Mononuclear cell (primary cell): Measurements from ENCODE around the gene ADAM11. TPM values are rescaled to one million over a fixed set of nuclear protein-coding genes. Genes with fewer than 3 reads are reported as not detected.

Experiments used
- H3K27me3 ChIP-seq: 2 replicates; pipeline ENCODE4 v1.6.0; 2011; ENCODE audit warnings: low read length, control low read depth; ENCODE audit not compliant: insufficient read depth
- H3K4me1 ChIP-seq: 2 replicates; pipeline ENCODE4 v1.5.1; 2011; ENCODE audit warnings: mild to moderate bottlenecking, low read length, control low read depth; ENCODE audit not compliant: insufficient read depth
- H3K4me3 ChIP-seq: 2 replicates; pipeline ENCODE4 v1.5.1; 2011; ENCODE audit warnings: mild to moderate bottlenecking, low read length, moderate library complexity
- H3K9me3 ChIP-seq: 2 replicates; pipeline ENCODE4 v1.5.1; 2011; ENCODE audit warnings: low read depth, mild to moderate bottlenecking, control low read depth, low read length
- total RNA-seq: library from RNA; depleted of rRNA; stranded (reverse); fragments of >200 nt; gene quantifications from one replicate; pipeline ENCODE4 v1.2.3, GENCODE V29; 2012

The ADAM11 gene
- total RNA-seq, 1 donor = 0.21 TPM

DNA sequence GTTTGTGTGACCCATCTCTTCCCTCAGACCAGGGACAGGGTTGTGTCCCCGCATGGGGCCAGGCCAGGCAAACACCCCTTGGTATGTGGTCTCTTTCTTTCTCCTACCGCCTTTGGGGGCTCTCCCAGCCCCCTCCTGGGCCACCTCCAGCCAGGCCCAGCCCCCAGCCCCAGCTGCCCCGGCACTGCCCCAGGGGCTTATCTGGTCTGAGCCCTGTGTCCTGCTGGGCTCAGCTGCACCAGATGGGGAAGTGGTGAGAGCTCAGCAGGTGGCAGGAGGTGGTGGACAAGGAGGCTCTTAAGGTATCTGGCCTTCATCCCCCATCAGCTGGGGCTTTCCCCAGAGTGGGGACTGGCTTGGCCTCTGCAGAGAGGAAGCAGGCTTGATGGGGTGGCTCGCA is 8.7 kb downstream of the ADAM11 start:
- Histone ChIP-seq H3K27me3 (no peaks in the 10 kb centered on the region), H3K4me3 (no peak overlapping the region), H3K4me1 (peaks cover 7% of the 10 kb centered on the region), H3K9me3 (no peaks in the 10 kb centered on the region)

- Histone ChIP-seq H3K9me3 (no peaks in the 10 kb centered on the region), H3K4me1 (peaks cover 7% of the 10 kb centered on the region), H3K27me3 (no peaks in the 10 kb centered on the region), H3K4me3 (no peak overlapping the region)
Observed at GRCh38 chr17:44768505-44769142, 9.8 kb downstream of the ADAM11 start.

DNA sequence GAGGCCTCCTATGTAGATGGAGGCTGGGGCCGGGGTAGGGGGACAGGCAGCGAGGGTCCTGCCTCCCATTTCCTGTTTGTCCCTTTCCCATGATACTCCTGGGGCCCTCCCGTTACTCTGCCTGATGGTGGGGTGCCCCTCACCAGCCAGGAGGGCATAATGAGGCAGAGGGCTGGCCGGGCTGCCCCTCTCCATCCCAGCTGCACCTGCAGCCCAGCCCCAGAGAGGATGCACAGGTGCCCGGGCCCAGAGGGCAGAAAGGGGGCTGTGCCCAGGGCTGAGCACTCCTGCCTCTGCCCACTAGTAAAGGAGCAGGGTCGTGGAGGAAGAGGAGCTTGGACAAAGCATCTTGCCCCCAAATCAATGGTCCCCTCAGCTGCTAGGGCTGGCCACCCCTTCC is 10.4 kb downstream of the ADAM11 start:
- H3K27me3 ChIP-seq = no peaks in the 10 kb centered on the region

GRCh38 chr17:44769647-44770084 is 10.9 kb downstream of the ADAM11 start:
- Histone ChIP-seq H3K4me1 (peaks cover 8% of the 10 kb centered on the region), H3K27me3 (no peaks in the 10 kb centered on the region), H3K4me3 (no peak overlapping the region), H3K9me3 (no peaks in the 10 kb centered on the region)

More for the DNA sequence above, 10.4 kb downstream of the ADAM11 start:
- H3K9me3 ChIP-seq = no peaks in the 10 kb centered on the region
- H3K4me3 ChIP-seq = no peak overlapping the region
- peaks cover 7% of the 10 kb centered on the region for H3K4me1 ChIP-seq

DNA sequence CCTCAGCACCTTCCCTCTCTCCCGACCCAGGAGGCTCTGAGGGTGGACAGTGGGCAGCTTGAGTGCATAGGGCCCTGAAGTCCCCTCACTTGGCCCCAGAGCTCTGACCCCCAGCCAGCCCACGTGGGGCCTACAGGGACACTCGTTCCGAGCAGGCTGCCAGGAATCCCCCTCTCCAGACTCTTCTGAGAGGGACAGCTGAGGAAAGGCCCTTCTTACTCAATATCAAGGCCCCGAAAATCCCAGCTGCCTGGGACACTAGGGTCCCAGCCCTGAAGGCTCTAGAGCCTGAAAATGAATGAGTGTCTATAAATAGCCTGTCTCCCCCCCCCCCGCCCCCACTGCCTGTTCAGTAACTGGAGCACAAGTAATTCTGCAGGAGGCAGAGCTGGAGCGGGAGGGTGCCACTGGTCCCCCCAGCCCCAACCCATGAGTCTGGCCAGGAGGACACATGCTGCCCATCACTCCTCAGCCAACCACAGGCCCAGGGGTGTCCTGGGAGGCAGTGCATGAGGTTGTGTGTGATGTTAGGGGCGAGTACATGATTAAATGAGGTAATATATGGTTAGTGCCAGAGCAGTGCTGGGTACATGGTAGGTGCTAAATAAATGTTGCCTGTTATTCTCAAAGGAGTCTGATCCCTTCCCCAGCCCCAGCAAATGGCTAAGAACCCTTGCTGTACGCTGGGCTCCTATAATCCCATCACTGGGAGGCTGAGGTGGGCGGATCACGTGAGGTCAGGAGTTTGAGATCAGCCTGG is 11.6 kb downstream of the ADAM11 start:
- H3K4me1 ChIP-seq = peaks cover 15% of the 10 kb centered on the region
- no peak overlapping the region for H3K4me3 ChIP-seq
- H3K9me3 ChIP-seq = no peaks in the 10 kb centered on the region
- no peaks in the 10 kb centered on the region for H3K27me3 ChIP-seq

DNA sequence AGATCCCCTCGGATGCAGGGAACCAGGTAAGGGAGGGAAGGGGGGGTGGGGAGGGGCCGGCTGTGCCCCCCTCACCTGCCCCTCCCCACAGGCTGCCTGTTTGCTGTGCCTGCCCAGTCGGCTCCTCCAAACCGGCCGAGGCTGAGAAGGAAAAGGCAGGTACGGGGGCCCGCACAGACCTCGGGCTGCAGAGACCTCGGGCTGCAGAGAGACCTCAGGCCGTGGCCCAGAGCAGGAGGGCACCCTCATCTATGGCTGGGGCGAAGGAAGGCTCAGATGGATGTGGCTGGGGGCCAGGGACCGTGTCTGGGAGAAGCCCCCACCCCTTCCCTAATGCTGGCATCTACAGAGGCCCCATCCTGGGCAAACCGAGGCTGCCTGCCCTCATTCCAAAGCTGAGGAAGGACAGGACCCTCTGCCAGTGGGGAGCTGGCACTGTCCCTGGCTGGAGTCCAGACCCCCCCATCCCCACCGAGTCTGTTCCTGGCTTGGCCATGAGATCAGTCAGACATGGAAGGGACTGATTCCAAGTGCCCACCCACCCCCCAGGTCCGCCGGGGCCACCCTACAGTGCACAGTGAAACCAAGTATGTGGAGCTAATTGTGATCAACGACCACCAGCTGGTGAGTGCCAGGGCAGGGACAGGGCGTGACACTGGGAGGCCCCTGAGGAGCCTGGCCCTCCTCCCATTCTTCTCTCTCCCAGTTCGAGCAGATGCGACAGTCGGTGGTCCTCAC is 13.7 kb downstream of the ADAM11 start:
- peaks cover 23% of the 10 kb centered on the region for H3K4me1 ChIP-seq
- no peaks in the 10 kb centered on the region for H3K9me3 ChIP-seq
- no peak overlapping the region for H3K4me3 ChIP-seq
- no peaks in the 10 kb centered on the region for H3K27me3 ChIP-seq

GRCh38 chr17:44773140-44773539 is 14.4 kb downstream of the ADAM11 start:
- H3K27me3 ChIP-seq = no peaks in the 10 kb centered on the region
- H3K4me3 ChIP-seq = no peak overlapping the region
- H3K4me1 ChIP-seq = peaks cover 23% of the 10 kb centered on the region
- no peaks in the 10 kb centered on the region for H3K9me3 ChIP-seq

DNA sequence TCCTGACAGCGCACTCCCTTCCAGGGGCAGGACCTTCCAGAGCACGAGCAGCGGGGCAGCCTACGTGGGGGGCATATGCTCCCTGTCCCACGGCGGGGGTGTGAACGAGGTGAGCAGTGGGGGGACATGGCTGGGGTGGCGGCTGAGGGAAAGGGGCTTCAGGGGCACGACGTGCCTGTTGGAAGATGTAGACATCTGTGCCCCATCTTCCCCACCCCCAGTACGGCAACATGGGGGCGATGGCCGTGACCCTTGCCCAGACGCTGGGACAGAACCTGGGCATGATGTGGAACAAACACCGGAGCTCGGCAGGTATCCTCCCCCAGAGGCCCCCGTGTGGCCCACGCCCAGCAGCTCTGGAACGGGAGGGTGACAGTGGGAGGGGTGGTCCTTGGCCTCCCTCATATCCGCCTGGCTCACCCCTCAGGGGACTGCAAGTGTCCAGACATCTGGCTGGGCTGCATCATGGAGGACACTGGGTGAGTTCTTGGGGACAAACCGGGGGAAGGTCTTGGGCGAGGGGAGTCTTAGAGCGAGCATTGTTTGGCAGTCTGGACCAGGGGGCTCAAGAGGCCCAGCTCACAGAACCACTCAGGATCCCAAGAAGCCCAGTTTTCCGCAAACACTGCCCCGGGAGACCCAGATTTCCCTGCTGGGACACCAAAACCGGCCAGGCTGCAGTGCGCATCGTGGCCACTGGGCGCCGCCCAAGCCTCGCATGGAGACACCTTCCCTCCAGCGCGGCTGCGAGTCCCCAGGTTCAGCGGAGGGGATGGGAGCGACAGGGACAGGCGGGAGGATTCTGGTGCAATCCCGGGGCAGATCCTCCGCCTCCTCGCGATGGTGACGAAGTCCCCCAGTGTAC is 15.7 kb downstream of the ADAM11 start:
- no peaks in the 10 kb centered on the region for H3K27me3 ChIP-seq
- peaks cover 32% of the 10 kb centered on the region for H3K4me1 ChIP-seq
- H3K9me3 ChIP-seq = no peaks in the 10 kb centered on the region
- H3K4me3 ChIP-seq = peak overlapping the region; percentile 39

DNA sequence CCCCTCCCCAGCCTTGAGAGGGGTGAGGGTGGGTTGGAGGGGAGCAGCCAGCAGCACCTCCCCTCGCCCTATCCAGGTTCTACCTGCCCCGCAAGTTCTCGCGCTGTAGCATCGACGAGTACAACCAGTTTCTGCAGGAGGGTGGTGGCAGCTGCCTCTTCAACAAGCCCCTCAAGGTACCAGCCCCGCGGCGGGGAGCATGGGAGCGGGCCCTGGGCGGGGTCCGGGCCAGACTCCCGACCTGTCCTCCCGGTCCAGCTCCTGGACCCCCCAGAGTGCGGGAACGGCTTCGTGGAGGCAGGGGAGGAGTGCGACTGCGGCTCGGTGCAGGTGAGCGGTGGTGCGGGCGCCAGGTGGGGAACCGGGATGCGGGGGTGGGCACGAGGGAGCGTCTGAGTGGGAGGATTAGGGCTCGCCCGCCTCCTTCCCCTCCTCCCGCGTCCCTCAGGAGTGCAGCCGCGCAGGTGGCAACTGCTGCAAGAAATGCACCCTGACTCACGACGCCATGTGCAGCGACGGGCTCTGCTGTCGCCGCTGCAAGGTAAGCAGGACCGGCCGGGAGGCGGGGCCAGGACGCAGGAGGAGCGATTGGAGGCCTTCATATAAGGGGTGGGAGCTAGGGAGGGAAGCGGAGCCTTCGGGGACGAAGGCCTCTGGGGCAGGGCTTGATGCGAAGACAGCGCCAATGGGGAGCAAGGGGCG is 16.5 kb downstream of the ADAM11 start:
- Histone ChIP-seq H3K4me1 (peaks cover 34% of the 10 kb centered on the region), H3K4me3 (peak overlapping the region; percentile 39), H3K27me3 (no peaks in the 10 kb centered on the region), H3K9me3 (no peaks in the 10 kb centered on the region)

DNA sequence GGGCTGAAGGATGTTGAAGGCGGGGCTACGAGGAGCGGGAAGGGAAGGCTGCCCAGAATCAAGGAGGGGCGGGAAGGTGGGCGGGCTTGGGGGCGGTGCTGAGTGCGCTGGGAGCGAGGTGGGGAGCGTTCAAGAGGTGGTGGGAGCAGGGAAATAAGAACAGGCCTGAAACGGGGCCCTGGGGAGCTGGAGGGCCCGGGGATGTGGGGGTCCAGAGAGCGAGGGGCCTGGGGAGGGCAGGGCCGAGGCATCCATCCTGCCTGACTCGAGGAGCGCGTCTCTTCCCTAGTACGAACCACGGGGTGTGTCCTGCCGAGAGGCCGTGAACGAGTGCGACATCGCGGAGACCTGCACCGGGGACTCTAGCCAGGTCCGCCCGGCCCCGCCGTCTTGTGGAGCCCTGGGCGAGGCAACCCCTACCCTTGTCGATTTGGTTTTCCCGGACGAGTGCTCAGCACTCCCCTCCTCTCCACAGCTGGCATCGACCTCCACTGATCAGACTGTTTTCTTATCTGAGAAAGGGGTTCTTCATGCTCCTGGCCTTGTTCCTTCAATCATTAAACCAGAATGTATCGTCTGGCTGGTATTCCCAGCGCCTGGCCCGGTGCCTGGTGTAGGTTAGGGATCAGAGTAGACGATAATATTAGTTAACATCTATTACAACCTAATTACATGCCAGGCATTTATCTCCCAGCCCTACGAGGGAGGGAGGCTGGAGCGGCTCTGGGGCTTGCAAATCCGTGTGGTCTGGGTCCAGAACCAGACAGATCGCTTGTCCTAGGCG is 17.2 kb downstream of the ADAM11 start:
- Histone ChIP-seq H3K27me3 (no peaks in the 10 kb centered on the region), H3K4me3 (peak overlapping the region; percentile 39), H3K9me3 (no peaks in the 10 kb centered on the region), H3K4me1 (peaks cover 33% of the 10 kb centered on the region)

DNA sequence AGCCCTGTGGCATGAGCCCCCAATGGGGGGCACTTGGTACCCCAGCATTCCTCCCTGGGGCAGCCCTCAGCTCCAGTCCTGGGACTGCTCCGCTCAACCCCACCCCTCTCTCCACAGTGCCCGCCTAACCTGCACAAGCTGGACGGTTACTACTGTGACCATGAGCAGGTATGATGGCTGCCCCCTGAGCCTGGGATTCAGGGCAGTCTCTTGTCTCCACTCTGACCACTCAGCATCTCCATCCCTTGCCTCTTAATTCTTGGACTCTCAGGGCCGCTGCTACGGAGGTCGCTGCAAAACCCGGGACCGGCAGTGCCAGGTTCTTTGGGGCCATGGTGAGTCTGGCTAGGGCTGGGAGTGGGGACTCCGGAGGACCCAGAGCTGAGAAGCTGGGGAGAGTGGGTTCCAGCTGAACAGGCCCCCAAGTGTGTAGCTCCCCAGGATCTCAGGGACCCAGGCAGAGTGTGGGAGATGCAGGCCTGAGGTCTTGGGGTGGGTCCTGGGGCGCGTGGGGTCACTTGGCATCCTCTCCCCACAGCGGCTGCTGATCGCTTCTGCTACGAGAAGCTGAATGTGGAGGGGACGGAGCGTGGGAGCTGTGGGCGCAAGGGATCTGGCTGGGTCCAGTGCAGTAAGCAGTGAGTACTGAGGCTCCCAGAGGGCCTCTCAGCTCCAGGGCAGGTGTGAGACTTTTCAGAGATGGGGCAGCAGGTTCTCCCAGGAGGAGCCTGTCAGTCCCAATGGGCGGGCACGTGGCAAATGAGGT is 18.0 kb downstream of the ADAM11 start:
- H3K9me3 ChIP-seq = no peaks in the 10 kb centered on the region
- H3K27me3 ChIP-seq = no peaks in the 10 kb centered on the region
- H3K4me1 ChIP-seq = peaks cover 27% of the 10 kb centered on the region
- no peak overlapping the region for H3K4me3 ChIP-seq

GRCh38 chr17:44777394-44778348 is 18.9 kb downstream of the ADAM11 start:
- no peaks in the 10 kb centered on the region for H3K9me3 ChIP-seq
- peaks cover 27% of the 10 kb centered on the region for H3K4me1 ChIP-seq
- H3K27me3 ChIP-seq = no peaks in the 10 kb centered on the region
- no peak overlapping the region for H3K4me3 ChIP-seq
